NCI-H1092 (cell line): ENCODE measurements around the gene DDX3X.
"Not testable (repeated sequence)": the region's sequence is repeated elsewhere in the genome, so short reads cannot be mapped to it uniquely, and the experiment has no call there.

Experiments used
- DNase-seq: peaks from one replicate; lab custom pipeline; 2025; lab: John Stamatoyannopoulos, UW

Gene DDX3X

DNA sequence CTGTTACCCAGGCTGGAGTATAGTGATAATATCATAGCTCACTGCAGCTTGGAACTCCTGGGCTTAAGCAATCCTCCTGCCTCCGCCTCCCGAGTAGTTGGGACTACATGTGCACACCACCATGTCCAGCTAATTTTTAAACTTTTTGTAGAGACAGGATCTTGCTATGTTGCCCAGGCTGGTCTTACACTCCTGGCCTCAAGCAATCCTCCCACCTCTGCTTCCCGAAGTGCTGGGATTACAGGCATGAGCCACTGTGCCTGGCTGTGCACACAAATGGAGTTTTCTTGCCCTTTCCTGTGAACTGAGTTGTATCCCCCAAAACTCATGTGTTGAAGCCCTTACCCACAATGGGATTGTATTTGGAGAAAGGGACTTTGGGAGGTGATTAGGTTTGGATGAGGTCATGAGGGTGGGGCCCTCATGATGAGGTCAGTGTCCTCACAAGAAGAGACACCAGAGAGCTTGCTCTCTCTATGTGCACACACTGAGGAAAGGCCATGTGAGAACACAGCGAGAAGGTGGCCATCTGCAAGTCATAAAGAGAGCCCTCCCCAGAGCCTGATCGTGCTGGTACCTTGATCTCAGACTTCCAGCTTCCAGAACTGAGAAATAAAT is 40.1 kb downstream of the DDX3X start:
- no peak for DNase-seq

GRCh38 chrX:41377624-41378023 is 43.7 kb downstream of the DDX3X start:
- no peak for DNase-seq

- DNase-seq, result no peak
Measured at GRCh38 chrX:41381685-41382084, 47.7 kb downstream of the DDX3X start.

GRCh38 chrX:41382714-41383645 is 49.0 kb downstream of the DDX3X start:
- no peak for DNase-seq

DNA sequence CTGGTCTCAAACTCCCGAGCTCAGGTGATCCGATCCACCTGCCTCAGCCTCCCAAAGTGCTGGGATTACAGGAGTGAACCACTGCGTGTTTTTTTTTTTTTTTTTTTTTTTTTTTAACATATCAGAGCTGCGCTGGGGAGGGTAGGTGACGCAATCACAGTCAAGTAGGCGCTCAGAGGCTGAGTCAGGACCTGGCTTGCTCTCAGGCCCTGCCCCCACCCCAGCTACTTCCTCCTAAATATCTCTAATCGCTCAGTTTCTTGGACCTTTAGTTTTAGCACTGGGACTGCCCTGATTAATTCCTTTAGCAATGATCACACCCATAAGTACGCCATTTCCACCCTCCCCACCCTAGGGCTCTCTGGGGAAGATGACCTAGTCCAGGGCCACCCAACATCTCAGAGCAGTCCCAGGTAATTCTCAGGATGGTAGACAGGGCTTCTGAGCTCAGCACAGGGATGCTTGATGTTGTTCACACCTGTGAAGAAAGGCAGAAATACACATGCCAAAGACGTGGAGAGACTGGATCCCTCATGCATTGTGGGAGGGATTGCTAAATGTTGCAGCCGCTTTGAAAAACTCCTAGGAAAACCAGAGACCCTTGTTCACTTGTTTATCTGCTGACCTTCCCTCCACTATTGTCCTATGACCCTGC is 50.2 kb downstream of the DDX3X start:
- no peak for DNase-seq

GRCh38 chrX:41386222-41386990 is 52.4 kb downstream of the DDX3X start:
- no peak for DNase-seq

DNA sequence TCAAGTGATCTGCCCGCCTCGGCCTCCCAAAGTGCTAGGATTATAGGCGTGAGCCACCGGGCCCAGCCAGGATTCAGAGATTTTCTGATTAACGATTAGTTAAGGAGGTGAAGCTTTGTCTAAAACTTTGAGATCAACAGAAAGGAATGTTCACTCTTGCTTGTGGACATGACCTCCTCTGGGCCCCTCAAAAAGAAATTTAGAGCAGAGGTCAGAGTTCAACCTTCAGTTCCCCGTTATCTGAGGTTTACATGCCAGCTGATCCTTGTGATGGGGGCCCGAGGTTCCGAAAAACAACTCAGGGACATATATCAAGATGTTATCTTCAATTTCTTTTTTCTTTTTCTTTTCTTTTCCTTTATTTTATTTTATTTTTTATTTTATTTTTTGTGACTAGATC is 54.6 kb downstream of the DDX3X start:
- DNase-seq, result no peak

DNA sequence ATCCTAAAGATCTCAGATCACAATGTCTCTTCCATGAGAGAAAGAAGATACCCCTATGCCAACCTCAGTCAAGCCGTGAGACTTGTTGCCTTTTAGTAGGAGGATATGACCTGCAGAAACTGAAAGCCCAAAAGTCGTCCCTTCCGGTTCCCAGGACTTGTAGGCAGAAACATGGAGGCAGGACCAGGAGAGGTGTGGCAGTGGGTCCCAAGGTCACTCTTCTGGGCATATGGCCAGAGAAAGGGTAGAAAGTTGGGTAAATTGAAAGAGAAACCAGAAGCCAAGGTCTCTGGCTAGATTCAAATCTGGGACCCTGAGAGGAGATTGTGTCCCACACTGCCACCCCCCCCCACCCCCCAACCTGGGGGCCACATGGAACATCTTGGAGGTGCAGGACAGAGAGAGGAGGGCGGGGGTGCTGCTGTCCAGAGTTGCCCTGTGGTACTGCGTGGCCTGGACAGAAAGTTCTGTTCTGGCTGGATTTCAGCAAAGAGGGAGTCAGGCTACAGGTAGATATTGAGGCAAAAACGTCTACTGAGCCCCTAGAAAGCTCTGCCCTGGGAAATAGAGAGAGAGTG is 55.4 kb downstream of the DDX3X start:
- DNase-seq, result no peak

- not testable (repeated sequence) for DNase-seq
Measured at GRCh38 chrX:41390576-41390975, 56.6 kb downstream of the DDX3X start.

DNA sequence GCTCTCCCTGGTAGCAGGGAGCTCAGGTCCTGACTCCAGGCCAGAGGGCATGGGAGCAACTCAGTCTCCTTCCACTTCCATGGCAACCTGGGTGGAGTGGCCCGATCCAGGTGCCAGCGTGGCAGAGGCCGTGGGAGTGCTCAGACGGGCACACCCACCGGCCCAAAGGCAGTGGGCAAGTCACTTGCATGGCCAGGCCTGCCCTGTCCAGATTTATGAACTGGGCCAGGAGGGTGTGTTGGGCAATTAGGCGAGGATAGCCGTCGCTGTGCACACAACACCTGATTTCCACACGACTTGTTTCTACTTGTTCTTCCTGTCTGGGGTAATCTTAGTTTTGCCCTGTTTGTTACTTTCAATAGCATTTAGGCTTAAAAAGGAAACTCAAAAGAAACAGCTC is 57.6 kb downstream of the DDX3X start:
- DNase-seq, result no peak

GRCh38 chrX:41394293-41394692 is 60.3 kb downstream of the DDX3X start:
- DNase-seq, result no peak

DNA sequence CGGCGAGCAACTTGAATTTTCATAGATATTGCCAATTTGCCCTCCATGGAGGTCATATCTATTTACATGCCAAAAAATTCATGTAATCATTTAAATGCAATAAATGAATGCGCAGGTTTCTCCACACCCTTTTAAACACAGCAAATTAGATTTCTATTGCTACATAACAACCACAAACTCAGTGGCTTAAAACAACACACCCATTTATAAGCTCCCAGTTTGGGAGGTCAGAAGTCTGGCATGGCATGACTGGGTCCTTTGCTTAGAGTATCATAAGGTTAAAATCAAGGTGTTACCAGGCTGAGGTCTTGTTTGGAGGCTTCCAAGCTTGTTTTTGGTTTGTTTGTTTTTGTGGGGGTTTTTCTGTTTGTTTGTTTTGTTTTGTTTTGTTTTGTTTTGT is 63.3 kb downstream of the DDX3X start:
- no peak for DNase-seq

DNA sequence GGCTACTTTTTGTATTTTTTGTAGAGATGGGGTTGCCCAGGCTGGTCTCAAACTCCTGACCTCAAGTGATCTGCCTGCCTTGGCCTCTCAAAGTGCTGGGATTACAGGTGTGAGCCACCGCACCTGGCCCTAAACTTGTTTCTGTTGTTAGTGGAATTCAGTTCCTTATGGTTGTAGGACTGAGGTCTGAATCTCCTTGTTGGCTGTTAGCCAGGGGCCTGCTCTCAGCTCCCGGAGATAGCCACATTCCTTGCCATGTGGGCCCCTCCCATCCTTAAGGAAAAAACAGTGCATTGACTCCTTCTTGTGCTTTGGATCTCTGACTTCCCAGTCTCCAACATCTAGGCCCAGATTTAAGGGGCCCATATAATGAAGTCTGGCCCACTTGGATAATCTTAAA is 63.8 kb downstream of the DDX3X start:
- no peak for DNase-seq

DNA sequence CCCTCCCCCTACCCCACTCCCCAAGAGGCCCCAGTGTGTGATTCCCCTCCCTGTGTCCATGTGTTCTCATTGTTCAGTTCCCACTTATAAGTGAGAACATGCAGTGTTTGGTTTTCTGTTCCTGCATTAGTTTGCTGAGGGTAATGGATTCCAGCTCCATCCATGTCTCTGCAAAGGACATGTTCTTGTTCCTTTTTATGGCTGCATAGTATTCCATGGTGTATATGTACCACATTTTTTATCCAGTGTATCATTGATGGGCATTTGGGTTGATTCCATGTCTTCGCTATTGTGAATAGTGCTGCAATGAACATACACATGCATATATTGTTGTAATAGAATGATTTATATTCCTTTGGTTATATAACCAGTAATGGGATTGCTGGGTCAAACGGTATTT is 68.6 kb downstream of the DDX3X start:
- not testable (repeated sequence) for DNase-seq

DNA sequence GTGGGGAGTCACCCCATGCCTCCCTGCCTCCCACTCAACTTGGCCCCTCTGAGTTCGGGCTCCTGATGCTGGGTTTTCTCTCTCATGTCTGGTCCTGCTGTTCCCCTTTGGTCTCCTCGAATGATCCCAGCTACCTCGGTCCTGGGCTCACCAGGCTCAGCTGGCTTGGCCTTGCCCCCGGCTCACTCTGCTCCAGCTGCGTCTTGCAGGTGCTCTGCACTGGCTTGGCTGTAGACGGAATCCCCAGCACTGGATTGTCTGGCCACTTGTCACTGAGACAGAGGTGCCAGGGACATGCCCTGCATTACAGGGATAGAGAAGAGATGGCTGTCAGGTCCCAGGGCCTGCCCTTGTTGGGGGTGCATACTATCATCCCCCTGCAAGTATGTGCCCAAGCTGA is 71.6 kb downstream of the DDX3X start:
- no peak for DNase-seq

DNA sequence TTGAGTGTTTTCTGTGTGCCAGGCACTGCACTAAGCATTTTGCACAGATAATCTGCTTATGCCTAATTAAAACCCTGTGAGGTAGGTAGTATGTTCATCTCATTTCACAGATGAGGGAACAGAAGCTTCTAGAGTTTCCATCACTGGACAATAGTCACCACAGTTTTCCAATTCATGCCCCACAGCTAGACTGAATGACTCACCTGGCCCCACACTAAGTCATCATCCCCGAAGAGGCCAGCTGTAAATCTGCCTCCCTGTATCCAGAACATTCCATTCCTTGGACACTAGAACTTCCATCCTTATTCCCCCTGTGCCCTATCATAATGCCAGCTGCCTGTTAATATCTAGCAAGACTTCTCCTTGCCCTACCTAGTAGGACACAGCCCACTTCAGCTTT is 72.2 kb downstream of the DDX3X start:
- DNase-seq, result no peak

DNA sequence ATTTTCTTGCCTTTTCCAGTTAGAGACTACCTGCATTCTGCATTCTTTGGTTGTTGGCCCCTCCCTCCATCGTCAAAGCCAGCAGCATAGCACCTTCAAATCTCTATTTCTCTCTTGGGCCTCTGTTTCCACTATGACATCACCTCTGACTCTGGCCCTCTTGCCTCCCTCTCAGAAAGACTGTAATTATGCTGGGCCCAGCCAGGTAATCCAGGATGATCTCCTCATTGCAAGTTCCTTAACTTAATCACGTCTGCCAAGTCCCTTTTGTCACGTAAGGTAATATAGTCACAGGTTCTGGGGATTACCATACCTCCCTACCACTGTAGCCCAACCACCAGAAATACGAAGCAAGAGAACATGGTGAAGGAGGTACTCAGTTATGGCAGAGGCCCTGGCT is 73.9 kb downstream of the DDX3X start:
- no peak for DNase-seq

DNA sequence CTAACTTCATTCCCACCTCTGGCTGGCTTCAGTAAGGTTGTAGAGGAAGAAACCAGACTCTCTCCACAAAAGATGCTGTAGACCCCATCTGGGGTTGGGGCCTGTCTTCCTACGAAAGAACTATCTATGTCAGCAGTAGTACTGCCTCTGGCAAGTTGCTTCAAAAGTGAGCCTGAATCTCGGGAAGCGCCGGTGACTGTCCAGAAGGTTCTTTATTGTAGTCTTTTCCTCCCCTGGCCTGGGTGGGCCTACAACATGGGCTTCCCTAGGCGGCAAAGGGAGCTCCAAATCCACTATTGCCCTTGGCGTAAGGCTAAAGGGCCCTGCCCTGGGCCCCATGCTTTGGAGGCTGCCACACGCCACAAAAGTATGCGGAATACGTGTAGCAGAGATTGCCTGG is 74.6 kb downstream of the DDX3X start:
- DNase-seq, result no peak

- DNase-seq, result no peak
Measured at GRCh38 chrX:41409006-41409405, 75.0 kb downstream of the DDX3X start.

- DNase-seq, result not testable (repeated sequence)
Measured at GRCh38 chrX:41411222-41411621, 77.3 kb downstream of the DDX3X start.

- no peak for DNase-seq
Measured at GRCh38 chrX:41412261-41413081, 78.5 kb downstream of the DDX3X start.
